ENCODE data around the gene GSTM5.
"Not testable (repeated sequence)": the region's sequence is repeated elsewhere in the genome, so short reads cannot be mapped to it uniquely, and the experiment has no call there.

The GSTM5 gene

DNA sequence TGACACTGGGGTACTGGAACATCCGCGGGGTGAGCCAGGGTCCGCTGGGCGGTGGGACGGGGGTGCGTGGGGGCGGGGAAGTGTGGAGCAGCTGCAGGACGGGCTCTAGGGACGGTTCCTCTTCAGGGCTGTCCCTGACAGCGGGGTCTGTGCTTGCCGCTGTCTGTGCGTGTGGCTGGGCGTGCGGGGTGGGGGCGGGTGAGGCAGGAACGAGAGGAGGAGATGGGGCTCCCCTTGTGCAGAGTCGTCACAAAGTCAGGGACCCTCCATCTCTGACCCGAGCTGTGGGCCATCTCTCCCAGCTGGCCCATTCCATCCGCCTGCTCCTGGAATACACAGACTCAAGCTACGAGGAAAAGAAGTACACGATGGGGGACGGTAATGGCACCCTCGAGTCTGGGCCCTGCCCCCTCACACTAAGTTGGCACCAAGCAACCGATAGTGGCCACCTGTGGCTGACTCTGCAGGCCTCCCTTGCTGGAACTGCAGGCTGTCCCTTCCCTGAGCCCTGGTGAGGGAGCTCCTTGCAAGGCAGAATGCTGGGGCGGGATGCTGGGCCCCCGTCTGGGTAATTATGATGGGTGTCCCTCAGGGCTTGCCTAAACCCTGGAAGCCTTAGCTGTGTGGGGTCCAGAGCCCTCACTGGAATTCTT, 43.8 kb upstream of the GSTM5 start:
- peak; percentile 21 for ATAC-seq
- TF ChIP-seq ARNTL (CRISPR knock-in tag; IDR thresholded peaks at IDR 0.05; ENCODE audit: borderline replicate concordance, low read depth), result no peak
- no peak for TF ChIP-seq OSR1 (CRISPR knock-in tag; IDR thresholded peaks at IDR 0.05)
- TF ChIP-seq, protein P1, sequence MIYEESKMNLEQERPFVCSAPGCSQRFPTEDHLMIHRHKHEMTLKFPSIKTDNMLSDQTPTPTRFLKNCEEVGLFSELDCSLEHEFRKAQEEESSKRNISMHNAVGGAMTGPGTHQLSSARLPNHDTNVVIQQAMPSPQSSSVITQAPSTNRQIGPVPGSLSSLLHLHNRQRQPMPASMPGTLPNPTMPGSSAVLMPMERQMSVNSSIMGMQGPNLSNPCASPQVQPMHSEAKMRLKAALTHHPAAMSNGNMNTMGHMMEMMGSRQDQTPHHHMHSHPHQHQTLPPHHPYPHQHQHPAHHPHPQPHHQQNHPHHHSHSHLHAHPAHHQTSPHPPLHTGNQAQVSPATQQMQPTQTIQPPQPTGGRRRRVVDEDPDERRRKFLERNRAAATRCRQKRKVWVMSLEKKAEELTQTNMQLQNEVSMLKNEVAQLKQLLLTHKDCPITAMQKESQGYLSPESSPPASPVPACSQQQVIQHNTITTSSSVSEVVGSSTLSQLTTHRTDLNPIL (CRISPR knock-in tag; IDR thresholded peaks at IDR 0.05; ENCODE audit: low read depth), result no peak
- no peak for TF ChIP-seq PPARA (CRISPR knock-in tag; IDR thresholded peaks at IDR 0.05; ENCODE audit: borderline replicate concordance)
- TF ChIP-seq ISL1 (CRISPR knock-in tag; IDR thresholded peaks at IDR 0.05), result no peak
- no peak for TF ChIP-seq ZFP30 (CRISPR knock-in tag; IDR thresholded peaks at IDR 0.05)
- TF ChIP-seq BACH2 (CRISPR knock-in tag; IDR thresholded peaks at IDR 0.05; ENCODE audit: borderline replicate concordance), result no peak
- TF ChIP-seq ZNF565 (CRISPR knock-in tag; conservative IDR thresholded peaks at IDR 0.05; ENCODE audit: low read depth), result no peak
- no peak for TF ChIP-seq TCF4 (CRISPR knock-in tag; IDR thresholded peaks at IDR 0.05; ENCODE audit: borderline replicate concordance)
- no peak for TF ChIP-seq SNAI2 (CRISPR knock-in tag; IDR thresholded peaks at IDR 0.05)
- TF ChIP-seq ESRRG (CRISPR knock-in tag; IDR thresholded peaks at IDR 0.05), result no peak
- no peak for TF ChIP-seq ZFP3 (CRISPR knock-in tag; IDR thresholded peaks at IDR 0.05)
- TF ChIP-seq, protein P2, sequence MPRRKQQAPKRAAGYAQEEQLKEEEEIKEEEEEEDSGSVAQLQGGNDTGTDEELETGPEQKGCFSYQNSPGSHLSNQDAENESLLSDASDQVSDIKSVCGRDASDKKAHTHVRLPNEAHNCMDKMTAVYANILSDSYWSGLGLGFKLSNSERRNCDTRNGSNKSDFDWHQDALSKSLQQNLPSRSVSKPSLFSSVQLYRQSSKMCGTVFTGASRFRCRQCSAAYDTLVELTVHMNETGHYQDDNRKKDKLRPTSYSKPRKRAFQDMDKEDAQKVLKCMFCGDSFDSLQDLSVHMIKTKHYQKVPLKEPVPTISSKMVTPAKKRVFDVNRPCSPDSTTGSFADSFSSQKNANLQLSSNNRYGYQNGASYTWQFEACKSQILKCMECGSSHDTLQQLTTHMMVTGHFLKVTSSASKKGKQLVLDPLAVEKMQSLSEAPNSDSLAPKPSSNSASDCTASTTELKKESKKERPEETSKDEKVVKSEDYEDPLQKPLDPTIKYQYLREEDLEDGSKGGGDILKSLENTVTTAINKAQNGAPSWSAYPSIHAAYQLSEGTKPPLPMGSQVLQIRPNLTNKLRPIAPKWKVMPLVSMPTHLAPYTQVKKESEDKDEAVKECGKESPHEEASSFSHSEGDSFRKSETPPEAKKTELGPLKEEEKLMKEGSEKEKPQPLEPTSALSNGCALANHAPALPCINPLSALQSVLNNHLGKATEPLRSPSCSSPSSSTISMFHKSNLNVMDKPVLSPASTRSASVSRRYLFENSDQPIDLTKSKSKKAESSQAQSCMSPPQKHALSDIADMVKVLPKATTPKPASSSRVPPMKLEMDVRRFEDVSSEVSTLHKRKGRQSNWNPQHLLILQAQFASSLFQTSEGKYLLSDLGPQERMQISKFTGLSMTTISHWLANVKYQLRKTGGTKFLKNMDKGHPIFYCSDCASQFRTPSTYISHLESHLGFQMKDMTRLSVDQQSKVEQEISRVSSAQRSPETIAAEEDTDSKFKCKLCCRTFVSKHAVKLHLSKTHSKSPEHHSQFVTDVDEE (CRISPR knock-in tag; IDR thresholded peaks at IDR 0.05), result no peak
- TF ChIP-seq ZNF8 (CRISPR knock-in tag; IDR thresholded peaks at IDR 0.05), result no peak
- no peak for TF ChIP-seq GLIS3 (CRISPR knock-in tag; IDR thresholded peaks at IDR 0.05)
- TF ChIP-seq, protein P3, sequence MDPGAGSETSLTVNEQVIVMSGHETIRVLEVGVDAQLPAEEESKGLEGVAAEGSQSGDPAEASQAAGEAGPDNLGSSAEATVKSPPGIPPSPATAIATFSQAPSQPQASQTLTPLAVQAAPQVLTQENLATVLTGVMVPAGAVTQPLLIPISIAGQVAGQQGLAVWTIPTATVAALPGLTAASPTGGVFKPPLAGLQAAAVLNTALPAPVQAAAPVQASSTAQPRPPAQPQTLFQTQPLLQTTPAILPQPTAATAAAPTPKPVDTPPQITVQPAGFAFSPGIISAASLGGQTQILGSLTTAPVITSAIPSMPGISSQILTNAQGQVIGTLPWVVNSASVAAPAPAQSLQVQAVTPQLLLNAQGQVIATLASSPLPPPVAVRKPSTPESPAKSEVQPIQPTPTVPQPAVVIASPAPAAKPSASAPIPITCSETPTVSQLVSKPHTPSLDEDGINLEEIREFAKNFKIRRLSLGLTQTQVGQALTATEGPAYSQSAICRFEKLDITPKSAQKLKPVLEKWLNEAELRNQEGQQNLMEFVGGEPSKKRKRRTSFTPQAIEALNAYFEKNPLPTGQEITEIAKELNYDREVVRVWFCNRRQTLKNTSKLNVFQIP (CRISPR knock-in tag; IDR thresholded peaks at IDR 0.05; ENCODE audit: borderline replicate concordance, low read depth), result no peak
- no peak for TF ChIP-seq CSDC2 (CRISPR knock-in tag; IDR thresholded peaks at IDR 0.05)

DNA sequence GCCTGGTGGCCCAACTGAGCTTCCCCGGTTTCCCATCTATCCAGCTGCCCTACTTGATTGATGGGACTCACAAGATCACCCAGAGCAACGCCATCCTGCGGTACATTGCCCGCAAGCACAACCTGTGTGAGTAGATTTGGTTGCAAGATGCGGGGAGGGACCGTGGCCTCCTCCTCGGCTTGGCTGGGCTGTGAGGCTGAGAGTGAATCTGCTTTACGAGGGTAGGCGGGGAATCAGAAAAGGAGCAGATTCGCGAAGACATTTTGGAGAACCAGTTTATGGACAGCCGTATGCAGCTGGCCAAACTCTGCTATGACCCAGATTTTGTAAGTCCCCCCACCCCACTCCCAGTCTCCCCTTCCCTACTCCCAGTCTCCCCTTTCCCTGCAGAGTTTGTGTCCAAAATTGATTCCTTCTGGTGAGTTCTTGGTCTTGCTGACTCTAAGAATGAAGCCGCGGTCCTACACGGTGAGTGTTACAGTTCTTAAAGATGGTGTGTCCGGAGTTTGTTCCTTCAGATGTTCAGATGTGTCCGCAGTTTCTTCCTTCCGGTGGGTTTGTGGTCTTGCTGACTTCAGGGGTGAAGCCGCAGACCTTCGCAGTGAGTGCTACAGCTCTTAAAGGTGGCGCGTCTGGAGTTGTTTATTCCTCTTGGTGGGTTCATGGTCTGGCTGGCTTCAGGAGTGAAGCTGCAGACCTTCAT, 42.7 kb upstream of the GSTM5 start:
- no peak for TF ChIP-seq ZNF70 (CRISPR knock-in tag; IDR thresholded peaks at IDR 0.05)
- no peak for TF ChIP-seq ESRRG (CRISPR knock-in tag; IDR thresholded peaks at IDR 0.05)
- TF ChIP-seq TOX (CRISPR knock-in tag; IDR thresholded peaks at IDR 0.05; ENCODE audit: borderline replicate concordance), result no peak
- TF ChIP-seq ARNTL (CRISPR knock-in tag; IDR thresholded peaks at IDR 0.05; ENCODE audit: borderline replicate concordance, low read depth), result no peak
- no peak for ATAC-seq

DNA sequence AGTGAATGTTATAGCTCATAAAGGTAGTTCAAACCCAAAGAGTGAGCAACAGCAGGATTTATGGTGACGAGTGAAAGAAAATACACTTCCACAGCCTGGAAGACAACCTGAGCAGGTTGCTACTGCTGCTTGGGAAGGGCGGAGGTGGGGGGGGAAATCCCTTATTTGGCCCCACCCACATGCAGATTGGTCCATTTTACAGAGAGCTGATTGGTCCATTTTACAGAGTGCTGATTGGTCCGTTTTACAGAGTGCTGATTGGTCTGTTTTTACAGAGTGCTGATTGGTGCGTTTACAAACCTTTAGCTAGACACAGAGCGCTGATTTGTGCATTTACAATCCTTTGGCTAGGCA, 42.1 kb upstream of the GSTM5 start:
- not testable (repeated sequence) for ATAC-seq

DNA sequence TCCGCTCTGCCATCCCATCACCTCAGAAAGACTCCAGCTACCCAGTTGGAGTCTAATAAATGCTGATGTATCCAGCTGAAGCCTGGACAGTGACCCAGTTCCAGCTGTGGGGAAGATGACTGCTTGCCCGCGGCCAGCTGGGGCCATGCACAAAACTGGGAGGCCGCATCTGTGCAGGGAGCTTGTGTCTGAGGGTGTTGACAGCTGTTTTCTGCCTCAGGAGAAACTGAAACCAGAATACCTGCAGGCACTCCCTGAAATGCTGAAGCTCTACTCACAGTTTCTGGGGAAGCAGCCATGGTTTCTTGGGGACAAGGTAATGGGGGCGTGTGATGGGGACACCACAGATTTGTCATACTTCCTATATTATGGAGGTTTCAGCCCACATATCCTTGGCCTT, 41.0 kb upstream of the GSTM5 start:
- ATAC-seq, result no peak
- no peak for TF ChIP-seq ARNTL (CRISPR knock-in tag; IDR thresholded peaks at IDR 0.05; ENCODE audit: borderline replicate concordance, low read depth)
- no peak for TF ChIP-seq ZNF70 (CRISPR knock-in tag; IDR thresholded peaks at IDR 0.05)
- TF ChIP-seq ZFP3 (CRISPR knock-in tag; IDR thresholded peaks at IDR 0.05), result no peak
- TF ChIP-seq ZNF8 (CRISPR knock-in tag; IDR thresholded peaks at IDR 0.05), result no peak
- TF ChIP-seq, protein P2 (CRISPR knock-in tag; IDR thresholded peaks at IDR 0.05), result no peak
- TF ChIP-seq, protein P4, sequence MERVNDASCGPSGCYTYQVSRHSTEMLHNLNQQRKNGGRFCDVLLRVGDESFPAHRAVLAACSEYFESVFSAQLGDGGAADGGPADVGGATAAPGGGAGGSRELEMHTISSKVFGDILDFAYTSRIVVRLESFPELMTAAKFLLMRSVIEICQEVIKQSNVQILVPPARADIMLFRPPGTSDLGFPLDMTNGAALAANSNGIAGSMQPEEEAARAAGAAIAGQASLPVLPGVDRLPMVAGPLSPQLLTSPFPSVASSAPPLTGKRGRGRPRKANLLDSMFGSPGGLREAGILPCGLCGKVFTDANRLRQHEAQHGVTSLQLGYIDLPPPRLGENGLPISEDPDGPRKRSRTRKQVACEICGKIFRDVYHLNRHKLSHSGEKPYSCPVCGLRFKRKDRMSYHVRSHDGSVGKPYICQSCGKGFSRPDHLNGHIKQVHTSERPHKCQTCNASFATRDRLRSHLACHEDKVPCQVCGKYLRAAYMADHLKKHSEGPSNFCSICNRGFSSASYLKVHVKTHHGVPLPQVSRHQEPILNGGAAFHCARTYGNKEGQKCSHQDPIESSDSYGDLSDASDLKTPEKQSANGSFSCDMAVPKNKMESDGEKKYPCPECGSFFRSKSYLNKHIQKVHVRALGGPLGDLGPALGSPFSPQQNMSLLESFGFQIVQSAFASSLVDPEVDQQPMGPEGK (CRISPR knock-in tag; IDR thresholded peaks at IDR 0.05; ENCODE audit: borderline replicate concordance), result no peak
- TF ChIP-seq ISL1 (CRISPR knock-in tag; IDR thresholded peaks at IDR 0.05), result no peak
- TF ChIP-seq CSDC2 (CRISPR knock-in tag; IDR thresholded peaks at IDR 0.05), result no peak
- TF ChIP-seq, protein P3 (CRISPR knock-in tag; IDR thresholded peaks at IDR 0.05; ENCODE audit: borderline replicate concordance, low read depth), result no peak
- no peak for TF ChIP-seq ZC3H10 (CRISPR knock-in tag; IDR thresholded peaks at IDR 0.05)
- no peak for TF ChIP-seq SNAI2 (CRISPR knock-in tag; IDR thresholded peaks at IDR 0.05)
